ENCODE data around the gene VPS51.

GRCh38 chr11:65108469-65109123 lies 12.6 kb downstream of the VPS51 start:
- TF ChIP-seq CTCF (IDR thresholded peaks at IDR 0.05) (no peak), POLR2A (IDR thresholded peaks at IDR 0.05) (no peak)
